ENCODE measurements around the gene ATG2B. TPM values are rescaled to one million over a fixed set of nuclear protein-coding genes. Genes with fewer than 3 reads are reported as not detected.

ATG2B gene
- total RNA-seq, 4 donors from 2014 or later = 22.2 to 30.3 (median 28.6) TPM

- Histone ChIP-seq H3K4me1 (no peaks in the 10 kb centered on the region), H3K36me3 (no peaks in the 10 kb centered on the region), H3K9me3 (no peaks in the 10 kb centered on the region), H3K27me3 (no peaks in the 10 kb centered on the region), H3K4me3 (no peak overlapping the region), H3K27ac (no peak overlapping the region)
- ATAC-seq = no peak
- DNase-seq = no peak
- TF ChIP-seq CTCF (IDR thresholded peaks at IDR 0.05 in 4 of 5, conservative IDR thresholded peaks at IDR 0.05 in 1 of 5) (no peak), POLR2A (IDR thresholded peaks at IDR 0.05) (no peak)
- intact Hi-C loops (cut with DNase I; ENCODE audit: low total_unique reads) (no loop called here), in situ Hi-C loops (cut with MboI; ENCODE audit: low sequenced_read_pairs in 4 of 4) (loop anchor here in 1 of 4 donors (25.0 kb wide), 1 partner anchor 707 kb away; no protein-coding TSS in a partner anchor)
Measured at GRCh38 chr14:96269359-96269710, 93.8 kb downstream of the ATG2B start.

GRCh38 chr14:96268431-96269358, 94.4 kb downstream of the ATG2B start:
- in situ Hi-C loops (cut with MboI; ENCODE audit: low sequenced_read_pairs in 4 of 4) = loop anchor here in 1 of 4 donors (25.0 kb wide), 1 partner anchor 706 kb away; no protein-coding TSS in a partner anchor
- TF ChIP-seq POLR2A (IDR thresholded peaks at IDR 0.05) (no peak), CTCF (IDR thresholded peaks at IDR 0.05 in 4 of 5, conservative IDR thresholded peaks at IDR 0.05 in 1 of 5) (no peak)

GRCh38 chr14:96267916-96268315, 95.2 kb downstream of the ATG2B start:
- in situ Hi-C loops (cut with MboI; ENCODE audit: low sequenced_read_pairs in 4 of 4) = loop anchor here in 1 of 4 donors (25.0 kb wide), 1 partner anchor 706 kb away; no protein-coding TSS in a partner anchor
- Histone ChIP-seq H3K27me3 (no peaks in the 10 kb centered on the region), H3K9me3 (no peaks in the 10 kb centered on the region), H3K36me3 (no peaks in the 10 kb centered on the region), H3K4me1 (no peaks in the 10 kb centered on the region), H3K4me3 (no peak overlapping the region), H3K27ac (no peak overlapping the region)
- DNase-seq = no peak
- intact Hi-C loops (cut with DNase I; ENCODE audit: low total_unique reads) = no loop called here
- no peak for ATAC-seq
- no peak for TF ChIP-seq POLR2A (IDR thresholded peaks at IDR 0.05)

More at GRCh38 chr14:96268431-96269358, 94.4 kb downstream of the ATG2B start:
- DNase-seq (peak in 1 of 2 donors; percentile 30), ATAC-seq (peak; percentile 58)
- Histone ChIP-seq H3K4me3 (no peak overlapping the region), H3K4me1 (no peaks in the 10 kb centered on the region), H3K27me3 (no peaks in the 10 kb centered on the region), H3K36me3 (no peaks in the 10 kb centered on the region), H3K9me3 (no peaks in the 10 kb centered on the region), H3K27ac (no peak overlapping the region)
- intact Hi-C loops (cut with DNase I; ENCODE audit: low total_unique reads) = no loop called here

- no peaks in the 10 kb centered on the region for H3K9me3 ChIP-seq
- intact Hi-C loops (cut with DNase I; ENCODE audit: low total_unique reads) (no loop called here), in situ Hi-C loops (cut with MboI; ENCODE audit: low sequenced_read_pairs in 4 of 4) (loop anchor here in 1 of 4 donors (25.0 kb wide), 1 partner anchor 705 kb away; no protein-coding TSS in a partner anchor)
- no peaks in the 10 kb centered on the region for H3K36me3 ChIP-seq
- no peaks in the 10 kb centered on the region for H3K4me1 ChIP-seq
- H3K27me3 ChIP-seq = no peaks in the 10 kb centered on the region
- DNase-seq = no peak
- no peak for ATAC-seq
- no peak overlapping the region for H3K4me3 ChIP-seq
- no peak for TF ChIP-seq POLR2A (IDR thresholded peaks at IDR 0.05)
- no peak overlapping the region for H3K27ac ChIP-seq
Measured at GRCh38 chr14:96267336-96267735, 95.8 kb downstream of the ATG2B start.

- no peak overlapping the region for H3K27ac ChIP-seq
- intact Hi-C loops (cut with DNase I; ENCODE audit: low total_unique reads) (no loop called here), in situ Hi-C loops (cut with MboI; ENCODE audit: low sequenced_read_pairs in 4 of 4) (loop anchor here in 1 of 4 donors (25.0 kb wide), 1 partner anchor 703 kb away; no protein-coding TSS in a partner anchor)
- DNase-seq = no peak
- no peaks in the 10 kb centered on the region for H3K9me3 ChIP-seq
- no peak overlapping the region for H3K4me3 ChIP-seq
- TF ChIP-seq POLR2A (IDR thresholded peaks at IDR 0.05) = no peak
- TF ChIP-seq CTCF (IDR thresholded peaks at IDR 0.05 in 4 of 5, conservative IDR thresholded peaks at IDR 0.05 in 1 of 5) = no peak
- H3K36me3 ChIP-seq = no peaks in the 10 kb centered on the region
- peaks cover 0 to 9% (median 0%) of the 10 kb centered on the region in 3 donors for H3K27me3 ChIP-seq
- no peak for ATAC-seq
- no peaks in the 10 kb centered on the region for H3K4me1 ChIP-seq
Measured at GRCh38 chr14:96265383-96266095, 97.6 kb downstream of the ATG2B start.

Measured in gastrocnemius medialis (tissue), 4 donors.